GM12891 (cell line): ENCODE results near the gene CPAMD8.
A peak's percentile ranks its signal among the peaks of the same experiment; 100 is the strongest.

ENCODE experiments used
- DNase-seq: peaks from one replicate; pipeline ENCODE4 v3.0.0; 2011; ENCODE audit warnings: low spot score; ENCODE audit not compliant: insufficient read length
- FAIRE-seq: peaks from 2 replicates; lab custom pipeline; 2011; peaks lifted over from hg19 to GRCh38; lab: Jason Lieb, UNC
- PAX5 ChIP-seq: IDR thresholded peaks from 2 replicates; pipeline ENCODE4 v1.6.1; 2011; ENCODE audit warnings: low read length, moderate library complexity, mild to moderate bottlenecking; ENCODE audit not compliant: insufficient read depth, severe bottlenecking
- POLR2A ChIP-seq: IDR thresholded peaks from 2 replicates; pipeline ENCODE4 v1.6.1; 2011; ENCODE audit warnings: low read depth, low read length, control low read depth
- POLR2AphosphoS5 ChIP-seq: IDR thresholded peaks from 2 replicates; pipeline ENCODE4 v1.6.1; 2011; ENCODE audit warnings: low read depth, low read length, control low read depth
- POU2F2 ChIP-seq: IDR thresholded peaks from 2 replicates; pipeline ENCODE4 v1.6.1; 2011; ENCODE audit warnings: low read depth, mild to moderate bottlenecking, control low read depth, low read length, moderate library complexity
- SPI1 ChIP-seq: IDR thresholded peaks from 2 replicates; pipeline ENCODE4 v1.6.1; 2011; ENCODE audit warnings: low read depth, low read length, control low read depth
- TAF1 ChIP-seq: IDR thresholded peaks from 2 replicates; pipeline ENCODE4 v1.6.1; 2011; ENCODE audit warnings: low read depth, low read length, control low read depth

Gene CPAMD8

DNA sequence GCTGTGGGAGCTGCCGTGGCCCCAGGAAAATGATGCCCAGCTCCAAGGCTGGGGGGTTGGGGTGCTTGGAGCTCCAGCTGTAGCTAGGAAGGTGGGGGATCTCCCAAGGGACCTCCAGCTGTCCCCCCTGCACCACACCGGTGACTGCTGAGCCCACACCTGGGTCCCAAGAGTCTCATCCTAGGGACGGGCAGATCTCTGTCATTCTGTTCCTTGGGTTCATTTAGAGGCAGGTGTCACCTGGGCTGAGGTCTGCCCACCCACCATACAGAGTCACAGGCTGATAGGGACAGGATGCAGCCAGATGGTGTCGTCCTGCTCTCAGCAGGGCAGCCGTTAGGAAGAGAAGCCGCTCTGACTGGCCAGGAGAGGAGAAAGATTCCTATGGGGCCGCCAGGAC is 132.5 kb downstream of the CPAMD8 start:
- DNase-seq (no peak), FAIRE-seq (peak; percentile 20)
- TF ChIP-seq POLR2AphosphoS5 (no peak), POU2F2 (no peak), TAF1 (no peak), POLR2A (no peak), PAX5 (no peak), SPI1 (no peak)

DNA sequence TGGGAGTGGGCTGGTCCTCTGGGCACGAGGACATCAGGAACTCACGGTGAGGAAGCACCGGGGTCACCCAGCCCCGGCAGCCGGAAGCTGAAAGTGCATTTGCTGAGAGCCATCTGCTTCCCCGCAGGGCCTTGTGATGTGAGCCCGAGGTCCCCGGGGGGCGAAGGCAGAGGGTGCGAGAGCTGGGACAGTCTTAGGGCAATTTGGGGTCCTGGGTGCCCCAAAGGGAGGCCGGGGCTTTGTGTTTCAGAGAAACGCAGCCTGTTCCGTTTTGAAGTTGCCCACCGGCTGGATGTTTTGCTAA is 133.0 kb downstream of the CPAMD8 start:
- TF ChIP-seq POU2F2 = no peak
- TF ChIP-seq POLR2AphosphoS5 = no peak
- TF ChIP-seq SPI1 = no peak
- no peak for TF ChIP-seq TAF1
- no peak for TF ChIP-seq PAX5
- no peak for TF ChIP-seq POLR2A
- DNase-seq (no peak), FAIRE-seq (peak; percentile 26)

DNA sequence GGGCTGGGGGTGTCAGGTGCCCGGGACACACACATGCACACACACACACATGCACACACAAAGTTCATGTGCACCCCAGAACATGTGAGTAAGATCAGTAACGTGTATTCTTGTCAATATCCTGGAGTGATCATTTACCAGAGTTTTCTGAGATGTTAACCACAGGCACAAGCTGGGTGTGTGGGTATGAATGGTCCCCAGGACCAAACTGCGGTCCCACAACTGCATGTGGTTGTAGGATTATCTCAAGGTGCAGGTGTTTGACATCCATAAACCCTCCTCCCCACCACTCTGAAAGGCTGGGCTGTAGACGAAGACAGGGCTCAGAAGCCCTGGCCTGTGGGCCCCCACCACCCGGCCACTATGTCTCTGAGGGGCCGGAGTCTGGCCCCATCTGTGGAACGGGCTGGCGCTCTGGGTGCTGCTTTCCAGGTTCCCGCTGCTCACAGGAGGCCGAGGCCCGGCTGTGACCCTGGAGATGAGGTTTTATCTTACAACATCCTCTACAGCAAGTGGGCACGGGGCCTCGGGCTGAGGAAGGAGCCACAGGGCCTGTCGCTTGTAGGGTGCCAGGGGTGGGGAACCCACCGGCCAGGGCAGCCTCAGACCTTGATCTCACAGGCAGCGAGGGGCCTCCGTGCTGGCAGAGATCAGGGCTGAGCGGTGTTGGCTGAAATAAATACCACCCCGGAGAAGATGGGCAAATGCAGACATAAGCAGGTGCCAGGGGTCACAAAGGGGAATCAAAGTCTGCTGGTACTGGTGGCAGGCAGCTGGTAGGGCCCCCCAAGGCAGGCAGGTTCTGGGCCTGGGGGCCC is 133.5 kb downstream of the CPAMD8 start:
- DNase-seq (no peak), FAIRE-seq (peak; percentile 79)
- TF ChIP-seq POLR2A (no peak), POU2F2 (no peak), PAX5 (no peak), POLR2AphosphoS5 (no peak), TAF1 (no peak)

DNA sequence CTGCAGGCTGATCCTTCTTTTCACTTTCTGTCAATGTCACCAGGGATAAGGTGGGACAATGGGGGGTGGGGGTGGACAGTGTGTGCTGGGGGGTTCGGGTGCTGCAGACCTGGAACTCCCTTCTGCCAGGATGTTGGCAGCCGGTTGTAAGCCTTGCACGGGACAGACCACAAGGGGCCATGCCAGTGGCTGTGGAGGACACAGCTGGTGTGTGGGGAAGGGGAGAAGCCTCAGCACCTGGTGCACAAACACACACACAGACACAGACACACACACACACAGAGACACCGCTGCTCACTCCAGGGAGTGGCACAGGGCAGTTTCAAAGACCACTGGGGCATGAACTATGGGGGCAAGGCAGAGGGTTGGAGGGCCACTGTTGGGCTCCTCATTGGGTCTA is 134.2 kb downstream of the CPAMD8 start:
- DNase-seq (no peak), FAIRE-seq (no peak)
- TF ChIP-seq POLR2A (no peak), POU2F2 (no peak), POLR2AphosphoS5 (no peak), SPI1 (no peak), PAX5 (no peak), TAF1 (no peak)

DNA sequence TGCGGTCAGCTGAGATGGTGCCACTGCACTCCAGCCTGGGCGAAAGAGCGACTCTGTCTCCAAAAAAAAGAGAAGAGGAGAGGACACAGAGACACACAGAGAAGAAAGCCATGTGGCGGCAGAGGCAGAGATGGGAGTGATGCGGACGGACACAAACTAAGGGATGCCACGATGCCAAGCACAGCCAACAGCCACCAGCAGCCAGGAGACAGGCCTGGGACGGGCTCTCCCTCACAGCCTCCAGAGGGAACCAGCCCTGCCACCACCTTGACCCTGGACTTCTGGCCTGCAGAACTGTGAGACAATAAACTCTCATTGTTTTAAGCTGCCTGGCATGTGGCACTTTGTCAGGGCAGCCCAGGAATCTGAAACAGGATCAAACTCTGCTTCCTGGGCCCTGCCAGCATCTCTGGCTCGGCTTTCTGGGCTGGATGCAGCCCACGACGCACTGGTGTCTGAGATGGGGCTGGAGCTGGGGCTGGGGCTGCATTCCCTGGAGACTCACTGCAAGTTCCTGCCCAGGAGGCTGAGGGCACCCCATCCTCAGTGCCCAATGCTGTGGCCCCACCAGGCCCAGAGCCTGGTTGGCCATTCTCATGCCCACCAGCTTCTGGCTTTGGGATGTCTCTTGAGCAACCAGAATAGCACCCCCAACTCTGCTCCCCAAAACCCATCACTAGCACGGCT is 134.8 kb downstream of the CPAMD8 start:
- TF ChIP-seq SPI1 = no peak
- TF ChIP-seq TAF1 = no peak
- TF ChIP-seq PAX5 = no peak
- no peak for TF ChIP-seq POLR2AphosphoS5
- no peak for TF ChIP-seq POU2F2
- no peak for TF ChIP-seq POLR2A
- DNase-seq = no peak
- FAIRE-seq = no peak

DNA sequence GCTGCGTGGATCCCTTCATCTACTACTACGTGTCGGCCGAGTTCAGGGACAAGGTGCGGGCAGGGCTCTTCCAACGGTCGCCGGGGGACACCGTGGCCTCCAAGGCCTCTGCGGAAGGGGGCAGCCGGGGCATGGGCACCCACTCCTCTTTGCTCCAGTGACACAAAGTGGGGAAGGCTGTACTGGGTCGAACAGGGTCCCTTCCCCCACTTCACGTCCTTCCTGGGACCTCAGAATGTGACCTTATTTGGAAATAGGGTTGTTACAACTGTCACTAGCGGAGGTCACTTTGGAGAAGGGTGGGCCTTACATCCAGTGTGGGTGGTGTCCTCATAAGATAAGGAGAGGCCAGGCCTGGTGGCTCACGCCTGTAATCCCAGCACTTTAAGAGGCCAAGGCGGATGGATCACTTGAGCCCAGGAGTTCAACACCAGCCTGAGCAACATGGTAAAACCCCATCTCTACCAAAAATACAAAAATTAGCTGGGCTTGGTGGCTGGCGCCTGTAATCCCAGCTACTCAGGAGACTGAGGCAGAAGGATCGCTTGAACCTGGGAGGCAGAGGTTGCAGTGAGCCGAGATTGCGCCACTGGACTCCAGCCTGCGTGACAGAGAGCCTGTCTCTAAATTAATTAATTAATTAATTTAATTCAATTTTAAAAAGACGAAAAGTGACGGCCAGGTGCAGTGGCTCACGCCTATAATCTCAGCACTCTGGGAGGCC is 136.0 kb downstream of the CPAMD8 start:
- FAIRE-seq (no peak), DNase-seq (no peak)

DNA sequence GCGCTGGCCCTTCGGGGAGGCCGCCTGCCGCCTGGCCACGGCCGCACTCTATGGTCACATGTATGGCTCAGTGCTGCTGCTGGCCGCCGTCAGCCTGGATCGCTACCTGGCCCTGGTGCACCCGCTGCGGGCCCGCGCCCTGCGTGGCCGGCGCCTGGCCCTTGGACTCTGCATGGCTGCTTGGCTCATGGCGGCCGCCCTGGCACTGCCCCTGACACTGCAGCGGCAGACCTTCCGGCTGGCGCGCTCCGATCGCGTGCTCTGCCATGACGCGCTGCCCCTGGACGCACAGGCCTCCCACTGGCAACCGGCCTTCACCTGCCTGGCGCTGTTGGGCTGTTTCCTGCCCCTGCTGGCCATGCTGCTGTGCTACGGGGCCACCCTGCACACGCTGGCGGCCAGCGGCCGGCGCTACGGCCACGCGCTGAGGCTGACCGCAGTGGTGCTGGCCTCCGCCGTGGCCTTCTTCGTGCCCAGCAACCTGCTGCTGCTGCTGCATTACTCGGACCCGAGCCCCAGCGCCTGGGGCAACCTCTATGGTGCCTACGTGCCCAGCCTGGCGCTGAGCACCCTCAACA is 136.6 kb downstream of the CPAMD8 start:
- FAIRE-seq (no peak), DNase-seq (no peak)
- TF ChIP-seq POU2F2 (no peak), SPI1 (no peak), POLR2A (no peak), POLR2AphosphoS5 (no peak), PAX5 (no peak), TAF1 (no peak)

More for the DNA sequence above, 136.0 kb downstream of the CPAMD8 start:
- TF ChIP-seq PAX5 (no peak), POLR2AphosphoS5 (no peak), POLR2A (no peak), SPI1 (no peak), POU2F2 (no peak), TAF1 (no peak)

DNA sequence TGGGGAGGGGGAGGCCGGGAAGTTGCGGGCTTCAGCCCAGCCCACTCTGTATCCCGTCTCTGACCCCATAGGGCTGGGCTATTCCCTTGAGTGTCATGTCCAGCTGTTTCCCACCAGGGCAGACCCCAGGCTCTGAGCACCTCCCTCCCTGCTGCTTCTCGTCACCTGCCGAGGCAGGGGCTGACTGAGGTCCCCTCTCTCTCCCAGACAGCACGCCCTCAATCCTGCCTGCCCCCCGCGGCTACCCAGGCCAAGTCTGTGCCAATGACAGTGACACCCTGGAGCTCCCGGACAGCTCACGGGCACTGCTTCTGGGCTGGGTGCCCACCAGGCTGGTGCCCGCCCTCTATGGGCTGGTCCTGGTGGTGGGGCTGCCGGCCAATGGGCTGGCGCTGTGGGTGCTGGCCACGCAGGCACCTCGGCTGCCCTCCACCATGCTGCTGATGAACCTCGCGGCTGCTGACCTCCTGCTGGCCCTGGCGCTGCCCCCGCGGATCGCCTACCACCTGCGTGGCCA is 137.2 kb downstream of the CPAMD8 start:
- DNase-seq = no peak
- FAIRE-seq = peak; percentile 31
- TF ChIP-seq POLR2A = no peak
- TF ChIP-seq TAF1 = no peak
- TF ChIP-seq PAX5 = no peak
- TF ChIP-seq SPI1 = no peak
- no peak for TF ChIP-seq POU2F2
- no peak for TF ChIP-seq POLR2AphosphoS5

DNA sequence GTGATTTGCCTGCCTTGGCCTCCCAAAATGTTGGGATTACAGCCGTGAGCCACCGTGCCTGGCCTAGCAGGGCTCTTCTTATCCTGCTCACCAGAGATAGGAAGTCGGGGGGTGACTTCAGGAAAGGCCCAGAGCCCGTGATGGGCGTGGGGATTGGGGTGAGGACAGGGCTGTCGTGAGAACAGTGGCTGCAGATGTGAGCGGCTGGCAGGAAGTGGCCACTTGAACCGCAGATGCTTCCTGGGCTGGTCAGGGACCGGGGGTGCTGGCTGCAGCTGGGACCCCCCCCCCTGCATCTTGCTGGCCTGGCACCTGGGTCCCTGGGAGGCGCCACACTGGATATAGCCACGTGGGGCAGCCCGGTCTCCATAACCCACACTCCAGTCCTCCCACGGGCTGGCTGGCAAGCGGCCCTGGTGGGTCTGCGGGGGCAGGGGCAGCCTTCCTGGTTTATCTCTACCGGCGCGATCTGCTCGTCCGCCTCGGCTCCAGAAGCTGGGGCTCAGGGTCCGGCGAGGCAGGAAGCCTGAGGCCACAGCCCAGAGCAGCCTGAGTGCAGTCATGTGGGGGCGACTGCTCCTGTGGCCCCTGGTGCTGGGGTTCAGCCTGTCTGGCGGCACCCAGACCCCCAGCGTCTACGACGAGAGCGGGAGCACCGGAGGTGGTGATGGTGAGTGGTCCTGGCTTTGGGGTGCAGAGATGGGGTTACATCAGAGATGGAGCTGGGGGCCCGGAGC is 137.8 kb downstream of the CPAMD8 start, which contains the start of gene F2RL3:
TSS of gene F2RL3 (plus strand) at position 371 of the 737 bp plus-strand sequence. CDS start at position 562, 191 bp downstream.
- TF ChIP-seq TAF1 (no peak), POLR2A (no peak), PAX5 (no peak), SPI1 (0 out of 2 replicates have a peak, but pooled peaks have one; percentile 2), POU2F2 (no peak), POLR2AphosphoS5 (0 out of 2 replicates have a peak, but pooled peaks have one; percentile 34)
- peak; percentile 64 for DNase-seq
- FAIRE-seq = peak; percentile 72
